ENCODE data around the gene ATP5MC3.

The ATP5MC3 gene

GRCh38 chr2:175176624-175177023 is 4.9 kb downstream of the ATP5MC3 start:
- H3K4me3 ChIP-seq (ENCODE audit: low read length) = no peak overlapping the region
- H3K27ac ChIP-seq (ENCODE audit: low read length) = no peak overlapping the region
- no peak overlapping the region for H3K4me2 ChIP-seq (ENCODE audit: low read length)
- peaks cover 38% of the 10 kb centered on the region for H3K79me2 ChIP-seq (ENCODE audit: low read length)
- no peaks in the 10 kb centered on the region for H3K27me3 ChIP-seq (ENCODE audit: low read depth, low read length)
- peaks cover 46% of the 10 kb centered on the region for H3K36me3 ChIP-seq (replicated peaks; ENCODE audit: low read depth, low read length)
- peaks cover 6% of the 10 kb centered on the region for H3K4me1 ChIP-seq (ENCODE audit: low read length)
- H3K9me3 ChIP-seq (ENCODE audit: insufficient read depth, low read length) = no peaks in the 10 kb centered on the region
- no peak overlapping the region for H3K9ac ChIP-seq (ENCODE audit: low read length)
- TF ChIP-seq CTCF (IDR thresholded peaks at IDR 0.05; ENCODE audit: low read depth, low read length) (no peak), EZH2phosphoT487 (IDR thresholded peaks at IDR 0.05; ENCODE audit: low read depth) (no peak)
- H2AFZ ChIP-seq (ENCODE audit: low read depth, low read length) = no peak overlapping the region
- H4K20me1 ChIP-seq (ENCODE audit: insufficient read depth, low read length) = peaks cover 15% of the 10 kb centered on the region

GRCh38 chr2:175175896-175176295 is 5.6 kb downstream of the ATP5MC3 start:
- H2AFZ ChIP-seq (ENCODE audit: low read depth, low read length) = no peak overlapping the region
- no peaks in the 10 kb centered on the region for H3K9me3 ChIP-seq (ENCODE audit: insufficient read depth, low read length)
- no peak overlapping the region for H3K27ac ChIP-seq (ENCODE audit: low read length)
- H3K79me2 ChIP-seq (ENCODE audit: low read length) = peaks cover 31% of the 10 kb centered on the region
- H3K27me3 ChIP-seq (ENCODE audit: low read depth, low read length) = no peaks in the 10 kb centered on the region
- peaks cover 15% of the 10 kb centered on the region for H4K20me1 ChIP-seq (ENCODE audit: insufficient read depth, low read length)
- no peak overlapping the region for H3K9ac ChIP-seq (ENCODE audit: low read length)
- peaks cover 6% of the 10 kb centered on the region for H3K4me1 ChIP-seq (ENCODE audit: low read length)
- H3K4me3 ChIP-seq (ENCODE audit: low read length) = no peak overlapping the region
- TF ChIP-seq EZH2phosphoT487 (IDR thresholded peaks at IDR 0.05; ENCODE audit: low read depth) (no peak), CTCF (IDR thresholded peaks at IDR 0.05; ENCODE audit: low read depth, low read length) (no peak)
- H3K36me3 ChIP-seq (replicated peaks; ENCODE audit: low read depth, low read length) = peaks cover 46% of the 10 kb centered on the region
- no peak overlapping the region for H3K4me2 ChIP-seq (ENCODE audit: low read length)

- Histone ChIP-seq H3K4me2 (ENCODE audit: low read length) (no peak overlapping the region), H3K9me3 (ENCODE audit: insufficient read depth, low read length) (no peaks in the 10 kb centered on the region), H2AFZ (ENCODE audit: low read depth, low read length) (no peak overlapping the region), H3K36me3 (replicated peaks; ENCODE audit: low read depth, low read length) (peaks cover 46% of the 10 kb centered on the region), H3K4me3 (ENCODE audit: low read length) (no peak overlapping the region), H3K4me1 (ENCODE audit: low read length) (peaks cover 8% of the 10 kb centered on the region), H4K20me1 (ENCODE audit: insufficient read depth, low read length) (peaks cover 12% of the 10 kb centered on the region), H3K9ac (ENCODE audit: low read length) (no peak overlapping the region), H3K27ac (ENCODE audit: low read length) (no peak overlapping the region), H3K27me3 (ENCODE audit: low read depth, low read length) (no peaks in the 10 kb centered on the region), H3K79me2 (ENCODE audit: low read length) (peaks cover 25% of the 10 kb centered on the region)
- TF ChIP-seq CTCF (IDR thresholded peaks at IDR 0.05; ENCODE audit: low read depth, low read length) (no peak), EZH2phosphoT487 (IDR thresholded peaks at IDR 0.05; ENCODE audit: low read depth) (no peak)
Observed at GRCh38 chr2:175175320-175175719, 6.2 kb downstream of the ATP5MC3 start.

- peaks cover 14% of the 10 kb centered on the region for H3K36me3 ChIP-seq (replicated peaks; ENCODE audit: low read depth, low read length)
- no peak overlapping the region for H2AFZ ChIP-seq (ENCODE audit: low read depth, low read length)
- TF ChIP-seq CTCF (IDR thresholded peaks at IDR 0.05; ENCODE audit: low read depth, low read length) (no peak), EZH2phosphoT487 (IDR thresholded peaks at IDR 0.05; ENCODE audit: low read depth) (no peak)
- H3K27ac ChIP-seq (ENCODE audit: low read length) = no peak overlapping the region
- H3K27me3 ChIP-seq (ENCODE audit: low read depth, low read length) = no peaks in the 10 kb centered on the region
- peaks cover 22% of the 10 kb centered on the region for H3K79me2 ChIP-seq (ENCODE audit: low read length)
- no peak overlapping the region for H3K4me2 ChIP-seq (ENCODE audit: low read length)
- peaks cover 11% of the 10 kb centered on the region for H4K20me1 ChIP-seq (ENCODE audit: insufficient read depth, low read length)
- no peaks in the 10 kb centered on the region for H3K9me3 ChIP-seq (ENCODE audit: insufficient read depth, low read length)
- no peak overlapping the region for H3K4me3 ChIP-seq (ENCODE audit: low read length)
- H3K4me1 ChIP-seq (ENCODE audit: low read length) = peaks cover 19% of the 10 kb centered on the region
- no peak overlapping the region for H3K9ac ChIP-seq (ENCODE audit: low read length)
Observed at GRCh38 chr2:175170659-175171304, 10.7 kb downstream of the ATP5MC3 start.
